ENCODE data around the gene FAM131A. TPM values are rescaled to one million over a fixed set of nuclear protein-coding genes. Genes with fewer than 3 reads are reported as not detected.
A peak's percentile ranks its signal among the peaks of the same experiment; 100 is the strongest.

The FAM131A gene
- total RNA-seq, 4 donors from 2014 or later: 14.7 to 27.1 (median 18.8) TPM

DNA sequence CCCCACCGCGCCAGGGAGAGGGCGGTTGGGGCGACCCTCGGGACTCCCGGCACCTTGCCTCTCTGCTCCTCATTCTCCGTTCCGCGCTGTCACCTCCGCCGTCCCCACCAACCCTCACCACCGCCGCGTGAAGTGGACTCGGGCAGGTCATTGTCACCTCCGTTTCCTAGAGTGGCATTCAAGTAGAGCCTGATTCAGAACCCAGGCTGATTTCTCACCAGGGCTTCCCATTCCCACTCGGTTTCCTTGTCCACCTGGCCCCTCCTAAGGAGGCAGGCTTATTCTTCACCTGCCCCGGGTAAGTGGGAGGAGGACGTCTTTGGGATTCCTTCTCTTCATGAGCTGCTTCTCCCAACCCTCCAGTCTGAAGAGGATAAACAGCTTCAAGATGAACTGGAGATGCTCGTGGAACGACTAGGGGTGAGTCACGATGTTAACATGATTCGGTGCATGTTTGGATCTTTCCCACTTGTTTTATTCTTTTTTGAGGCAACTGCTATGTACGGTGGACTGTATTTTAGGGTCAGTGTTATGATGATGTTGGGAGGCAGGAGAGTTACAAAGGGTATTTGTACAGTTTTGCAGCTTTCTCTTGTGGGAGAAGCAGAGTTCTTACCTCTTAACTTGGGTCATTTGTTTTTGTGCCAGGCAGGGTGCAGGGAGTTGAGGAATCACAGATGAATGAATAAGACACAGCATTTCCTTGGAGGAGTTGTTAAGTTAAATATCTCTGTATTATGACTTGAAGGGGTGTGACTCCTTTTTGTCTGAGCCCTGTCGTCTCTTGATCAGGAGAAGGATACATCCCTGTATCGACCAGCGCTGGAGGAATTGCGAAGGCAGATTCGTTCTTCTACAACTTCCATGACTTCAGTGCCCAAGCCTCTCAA lies 37.7 kb upstream of the FAM131A start:
- peaks cover 14 to 18% of the 10 kb centered on the region in 2 donors for H3K4me1 ChIP-seq
- H3K27ac ChIP-seq: peak overlapping the region; percentile 81 to 93 (median 86)
- DNase-seq: no peak
- H3K4me3 ChIP-seq: peak overlapping the region; percentile 70 to 93 (median 76)
- peak; percentile 7 to 21 for ATAC-seq
- in situ Hi-C loops (cut with MboI; ENCODE audit: low sequenced_read_pairs in 4 of 4) (loop anchor here in 1 of 4 donors (25.0 kb wide), 1 partner anchor 412 kb away; the partner anchor contains the start of gene PARL), intact Hi-C loops (cut with DNase I; ENCODE audit: low total_unique reads) (loop anchor here (1.0 to 10.0 kb wide), 9 partner anchors 15 to 415 kb away; partner anchors contain the start of genes ABCC5, ABCF3, AP2M1 and DVL3)
- peaks cover 18 to 46% of the 10 kb centered on the region in 2 donors for H3K36me3 ChIP-seq
- no peaks in the 10 kb centered on the region for H3K27me3 ChIP-seq
- no peaks in the 10 kb centered on the region for H3K9me3 ChIP-seq
- TF ChIP-seq, protein P1, sequence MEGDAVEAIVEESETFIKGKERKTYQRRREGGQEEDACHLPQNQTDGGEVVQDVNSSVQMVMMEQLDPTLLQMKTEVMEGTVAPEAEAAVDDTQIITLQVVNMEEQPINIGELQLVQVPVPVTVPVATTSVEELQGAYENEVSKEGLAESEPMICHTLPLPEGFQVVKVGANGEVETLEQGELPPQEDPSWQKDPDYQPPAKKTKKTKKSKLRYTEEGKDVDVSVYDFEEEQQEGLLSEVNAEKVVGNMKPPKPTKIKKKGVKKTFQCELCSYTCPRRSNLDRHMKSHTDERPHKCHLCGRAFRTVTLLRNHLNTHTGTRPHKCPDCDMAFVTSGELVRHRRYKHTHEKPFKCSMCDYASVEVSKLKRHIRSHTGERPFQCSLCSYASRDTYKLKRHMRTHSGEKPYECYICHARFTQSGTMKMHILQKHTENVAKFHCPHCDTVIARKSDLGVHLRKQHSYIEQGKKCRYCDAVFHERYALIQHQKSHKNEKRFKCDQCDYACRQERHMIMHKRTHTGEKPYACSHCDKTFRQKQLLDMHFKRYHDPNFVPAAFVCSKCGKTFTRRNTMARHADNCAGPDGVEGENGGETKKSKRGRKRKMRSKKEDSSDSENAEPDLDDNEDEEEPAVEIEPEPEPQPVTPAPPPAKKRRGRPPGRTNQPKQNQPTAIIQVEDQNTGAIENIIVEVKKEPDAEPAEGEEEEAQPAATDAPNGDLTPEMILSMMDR (IDR thresholded peaks at IDR 0.05 in 4 of 5, conservative IDR thresholded peaks at IDR 0.05 in 1 of 5): no peak
- TF ChIP-seq POLR2A (IDR thresholded peaks at IDR 0.05): no peak

- Histone ChIP-seq H3K4me1 (peaks cover 14 to 18% of the 10 kb centered on the region in 2 donors), H3K36me3 (peaks cover 18 to 53% of the 10 kb centered on the region in 2 donors), H3K27ac (peak overlapping the region; percentile 81 to 93 (median 86)), H3K4me3 (peak overlapping the region; percentile 70 to 93 (median 76)), H3K9me3 (no peaks in the 10 kb centered on the region), H3K27me3 (no peaks in the 10 kb centered on the region)
- TF ChIP-seq, protein P1 (IDR thresholded peaks at IDR 0.05 in 4 of 5, conservative IDR thresholded peaks at IDR 0.05 in 1 of 5): no peak
- no peak for TF ChIP-seq POLR2A (IDR thresholded peaks at IDR 0.05)
- intact Hi-C loops (cut with DNase I; ENCODE audit: low total_unique reads) (no loop called here), in situ Hi-C loops (cut with MboI; ENCODE audit: low sequenced_read_pairs in 4 of 4) (no loop called here)
- ATAC-seq: no peak
- no peak for DNase-seq
Observed at GRCh38 chr3:184300378-184300720, 37.1 kb upstream of the FAM131A start.

- in situ Hi-C loops (cut with MboI; ENCODE audit: low sequenced_read_pairs in 4 of 4) (no loop called here), intact Hi-C loops (cut with DNase I; ENCODE audit: low total_unique reads) (no loop called here)
- H3K27ac ChIP-seq: no peak overlapping the region
- peaks cover 22 to 90% of the 10 kb centered on the region in 2 donors for H3K36me3 ChIP-seq
- DNase-seq (no peak), ATAC-seq (peak in 1 of 2 donors; percentile 49)
- no peak overlapping the region for H3K4me3 ChIP-seq
- H3K27me3 ChIP-seq: no peaks in the 10 kb centered on the region
- H3K9me3 ChIP-seq: no peaks in the 10 kb centered on the region
- TF ChIP-seq, protein P1 (IDR thresholded peaks at IDR 0.05 in 4 of 5, conservative IDR thresholded peaks at IDR 0.05 in 1 of 5): peak in 2 of 5 experiments; percentile 14 to 18
- TF ChIP-seq POLR2A (IDR thresholded peaks at IDR 0.05): no peak
- peaks cover 5 to 8% of the 10 kb centered on the region in 2 donors for H3K4me1 ChIP-seq
Observed at GRCh38 chr3:184305577-184305976, 31.8 kb upstream of the FAM131A start.

DNA sequence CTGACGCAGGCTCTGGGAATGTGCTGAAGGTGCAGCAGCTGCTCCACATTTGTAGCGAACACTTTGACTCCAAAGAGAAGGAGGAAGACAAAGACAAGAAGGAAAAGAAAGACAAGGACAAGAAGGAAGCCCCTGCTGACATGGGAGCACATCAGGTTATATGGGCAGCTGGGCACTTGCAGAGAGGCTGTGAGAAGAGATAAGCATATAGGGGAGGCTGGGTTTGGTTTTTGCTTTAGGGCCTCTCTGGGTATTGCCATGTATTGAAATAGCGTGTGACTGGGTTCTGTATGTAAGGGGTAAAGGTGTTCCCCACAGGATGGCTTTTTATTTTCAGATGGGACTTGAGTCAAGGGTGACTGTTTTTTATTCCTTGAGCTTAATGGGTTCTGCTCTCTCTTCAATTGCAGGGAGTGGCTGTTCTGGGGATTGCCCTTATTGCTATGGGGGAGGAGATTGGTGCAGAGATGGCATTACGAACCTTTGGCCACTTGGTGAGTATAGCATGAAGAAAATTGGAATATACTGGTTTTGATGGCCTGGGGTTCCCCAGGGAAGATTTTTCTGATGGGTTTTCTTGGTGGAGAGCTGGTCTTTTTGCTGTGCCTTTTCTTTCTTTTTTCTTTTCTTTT lies 30.9 kb upstream of the FAM131A start:
- no peaks in the 10 kb centered on the region for H3K9me3 ChIP-seq
- ATAC-seq (no peak), DNase-seq (no peak)
- peaks cover 20 to 81% of the 10 kb centered on the region in 2 donors for H3K36me3 ChIP-seq
- in situ Hi-C loops (cut with MboI; ENCODE audit: low sequenced_read_pairs in 4 of 4): no loop called here
- TF ChIP-seq, protein P1 (IDR thresholded peaks at IDR 0.05 in 4 of 5, conservative IDR thresholded peaks at IDR 0.05 in 1 of 5): no peak
- TF ChIP-seq POLR2A (IDR thresholded peaks at IDR 0.05): no peak
- H3K4me1 ChIP-seq: peaks cover 0 to 2% of the 10 kb centered on the region in 2 donors
- H3K27ac ChIP-seq: no peak overlapping the region
- H3K27me3 ChIP-seq: no peaks in the 10 kb centered on the region
- no peak overlapping the region for H3K4me3 ChIP-seq
- intact Hi-C loops (cut with DNase I; ENCODE audit: low total_unique reads): no loop called here

All from gastrocnemius medialis (tissue), 4 donors.